Measurements from ENCODE around the gene UBA7.

- TF ChIP-seq POLR2AphosphoS5 (IDR thresholded peaks at IDR 0.05; ENCODE audit: insufficient read depth, low read depth, low read length) (no peak), GATA2 (IDR thresholded peaks at IDR 0.05; ENCODE audit: insufficient read depth, insufficient read length, low read depth, low read length) (no peak), EZH2 (IDR thresholded peaks at IDR 0.05; ENCODE audit: borderline replicate concordance, low read depth, low read length, severe bottlenecking) (no peak), POLR2A (IDR thresholded peaks at IDR 0.05; ENCODE audit: low read depth, low read length) (no peak), FOS (IDR thresholded peaks at IDR 0.05; ENCODE audit: borderline replicate concordance, insufficient read depth, low read length) (no peak)
Measured at GRCh38 chr3:49790626-49791411, 22.9 kb downstream of the UBA7 start.
